GM19025 (cell line): Measurements from ENCODE around the gene PRICKLE2.
A peak's percentile ranks its signal among the peaks of the same experiment; 100 is the strongest.

Experiments used
- ATAC-seq: cut with Tn5 transposase; IDR thresholded peaks from one replicate; pipeline ENCODE4 v1.9.1; 2021; ENCODE audit warnings: mild to moderate bottlenecking, low read depth, moderate library complexity; ENCODE audit not compliant: unreplicated experiment

The PRICKLE2 gene

GRCh38 chr3:64191822-64192221, 33.4 kb downstream of the PRICKLE2 start:
- ATAC-seq = no peak

- no peak for ATAC-seq
These were observed 34.5 kb downstream of the PRICKLE2 start for GRCh38 chr3:64190517-64191515.

- ATAC-seq = no peak
These were observed 36.3 kb downstream of the PRICKLE2 start for GRCh38 chr3:64188810-64189560.

DNA sequence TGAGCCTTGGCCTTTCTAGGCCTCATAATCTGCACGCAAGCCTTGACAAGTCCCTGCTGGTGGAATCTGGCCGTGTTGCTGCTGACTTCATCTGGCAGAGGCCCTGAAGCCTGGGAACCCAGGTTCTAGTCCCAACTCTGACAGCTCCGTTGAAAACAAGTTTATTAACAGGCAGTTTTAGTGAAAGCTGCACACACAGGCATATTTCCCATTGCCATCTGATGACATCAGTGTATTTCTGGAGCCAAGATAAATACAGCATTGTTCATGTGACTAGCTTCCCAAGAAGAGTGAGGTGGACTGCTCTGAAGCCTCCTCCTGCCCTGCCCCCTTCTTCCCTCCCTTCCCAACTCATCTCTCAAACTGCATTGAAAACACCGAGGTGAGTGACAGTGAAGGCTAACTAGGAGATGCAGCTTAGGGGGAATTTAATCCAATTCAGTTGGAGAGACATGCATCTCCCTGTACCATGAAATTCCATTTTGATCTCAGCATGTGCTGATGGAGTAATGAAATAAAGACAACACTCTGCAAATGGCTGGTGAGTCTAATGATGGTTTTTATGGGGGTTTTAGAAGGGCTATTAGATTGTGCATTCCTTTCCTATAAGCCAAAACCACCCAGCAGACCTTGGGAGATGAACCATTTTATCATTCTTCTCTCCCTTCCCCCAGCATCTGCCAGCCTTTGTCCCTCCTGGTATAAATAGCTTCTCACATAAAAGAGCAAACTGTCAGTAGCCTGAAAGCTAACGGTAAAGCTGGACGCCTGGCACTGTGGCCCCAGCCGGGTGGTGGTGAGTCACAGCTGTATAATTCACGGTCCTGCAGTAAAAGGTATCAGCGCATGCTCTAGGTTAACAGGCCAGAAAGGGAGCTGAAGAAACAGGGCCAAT, 38.0 kb downstream of the PRICKLE2 start:
- ATAC-seq = no peak

DNA sequence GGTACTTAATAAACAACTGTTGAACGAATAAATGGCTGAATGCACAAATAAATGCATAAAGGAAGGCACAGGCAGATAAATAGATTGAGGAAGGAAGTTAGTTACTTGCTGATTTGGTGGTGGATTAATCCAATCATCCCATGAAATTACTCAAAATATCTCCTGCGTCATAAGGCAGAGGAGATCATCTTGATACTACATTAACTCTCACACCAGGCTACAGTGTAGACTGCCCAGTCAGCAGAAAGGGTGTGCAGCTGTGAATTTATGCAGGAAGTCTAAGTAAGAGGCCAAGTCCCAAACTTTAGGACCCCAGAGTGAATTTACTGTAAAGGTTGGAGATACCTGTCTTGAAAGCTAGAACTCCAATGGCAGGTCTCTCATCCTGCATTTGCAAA, 38.6 kb downstream of the PRICKLE2 start:
- ATAC-seq = no peak

- ATAC-seq = no peak
These were observed 39.8 kb downstream of the PRICKLE2 start for GRCh38 chr3:64185436-64185835.

DNA sequence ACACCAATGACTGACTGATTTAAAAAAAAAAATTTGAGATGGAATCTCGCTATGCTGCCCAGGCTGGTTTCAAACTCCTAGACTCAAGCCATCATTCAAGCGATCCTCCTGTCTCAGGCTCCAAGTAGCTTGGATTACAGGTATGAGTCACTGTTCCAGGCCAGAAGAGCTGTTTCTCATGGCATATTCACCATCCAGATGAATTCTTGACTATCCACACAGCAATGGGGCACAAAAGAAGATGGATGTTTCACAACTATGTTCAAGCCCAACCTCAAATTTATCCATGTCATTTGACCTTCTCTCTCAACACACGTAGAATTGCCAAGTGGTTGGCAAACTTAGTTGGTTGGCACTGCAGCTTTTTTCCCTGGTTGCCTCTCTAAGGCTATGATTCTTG, 40.6 kb downstream of the PRICKLE2 start:
- ATAC-seq = no peak

GRCh38 chr3:64179860-64180259, 45.4 kb downstream of the PRICKLE2 start:
- ATAC-seq = no peak

DNA sequence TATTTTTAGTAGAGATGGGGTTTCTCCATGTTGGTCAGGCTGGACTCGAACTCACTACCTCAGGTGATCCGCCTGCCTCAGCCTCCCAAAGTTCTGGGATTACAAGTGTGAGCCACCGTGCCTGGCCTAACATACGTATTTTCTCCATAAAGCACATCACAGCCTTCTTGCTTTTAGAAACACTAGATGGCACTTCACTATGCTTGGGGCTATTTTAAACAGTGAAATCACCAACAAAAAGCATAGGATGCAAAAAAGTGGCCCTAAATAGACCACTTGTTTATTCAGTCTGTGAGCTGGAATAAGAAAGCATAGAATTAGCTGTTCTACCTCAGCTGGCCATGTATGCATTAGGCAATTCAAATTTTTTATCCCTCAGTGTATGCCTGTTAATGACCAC, 46.0 kb downstream of the PRICKLE2 start:
- no peak for ATAC-seq

GRCh38 chr3:64178419-64178818, 46.8 kb downstream of the PRICKLE2 start:
- ATAC-seq = no peak

DNA sequence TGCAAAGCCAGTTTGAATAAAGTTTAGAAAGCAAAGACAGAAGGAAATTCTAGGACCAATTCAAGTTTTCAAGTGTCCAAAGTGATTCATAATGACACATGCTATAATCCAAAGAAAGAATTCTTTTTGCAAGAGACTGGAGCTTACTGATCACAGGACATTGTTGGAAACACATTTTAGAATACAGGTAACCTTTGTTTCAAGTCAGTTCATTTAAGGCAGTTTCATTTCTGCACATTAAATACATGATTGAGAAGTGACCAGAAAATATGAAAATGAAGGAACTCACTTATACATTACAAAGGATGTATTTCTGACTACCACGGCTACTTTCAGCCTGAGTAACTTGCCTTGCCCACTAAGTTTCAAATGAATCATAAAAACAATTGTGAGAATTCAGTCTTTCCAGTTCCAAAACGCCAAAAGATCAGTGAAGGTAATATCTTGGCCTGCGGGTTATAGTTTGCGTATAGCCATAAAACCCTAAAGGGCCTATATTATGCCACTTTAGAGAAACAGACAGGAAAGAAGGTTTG, 48.7 kb downstream of the PRICKLE2 start:
- no peak for ATAC-seq

- no peak for ATAC-seq
These were observed 50.9 kb downstream of the PRICKLE2 start for GRCh38 chr3:64174328-64174727.

DNA sequence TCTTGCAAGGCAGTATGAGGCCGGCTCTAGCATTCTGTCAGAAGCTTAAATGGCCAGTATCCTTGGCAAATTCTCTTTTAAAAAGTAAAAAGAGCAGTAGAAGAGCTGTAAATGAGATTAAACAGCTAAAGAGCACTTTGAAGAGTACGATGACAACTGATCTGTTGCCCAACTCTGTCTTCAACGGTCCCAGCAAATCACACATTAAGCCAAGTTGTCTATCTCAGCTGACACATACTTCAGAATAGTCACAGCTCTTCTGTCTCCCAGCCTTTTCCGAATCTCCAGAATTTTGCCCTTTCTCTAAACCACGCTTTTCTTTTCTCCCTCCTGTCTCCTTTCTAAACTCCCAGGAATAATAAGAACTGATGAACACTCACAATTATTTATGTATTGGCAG, 51.7 kb downstream of the PRICKLE2 start:
- ATAC-seq = no peak

DNA sequence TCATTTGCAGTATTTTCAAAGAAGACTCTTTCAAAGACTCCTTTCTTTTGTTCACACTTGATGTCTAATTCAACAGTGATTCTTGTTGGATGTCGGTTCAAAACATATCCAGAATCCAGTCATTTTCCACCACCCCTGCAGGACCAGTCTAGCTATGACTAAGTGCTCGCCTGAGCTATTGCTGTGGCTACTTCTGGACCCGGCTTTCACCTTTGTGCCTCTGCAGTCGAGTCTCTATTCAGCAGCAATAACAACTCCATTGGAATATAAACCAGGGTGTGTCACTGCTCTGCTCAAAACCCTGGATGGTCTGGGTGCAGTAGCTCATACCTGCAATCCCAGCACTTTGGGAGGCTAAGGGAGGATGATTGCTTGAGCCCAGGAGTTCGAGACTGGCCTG, 55.0 kb downstream of the PRICKLE2 start:
- no peak for ATAC-seq

- ATAC-seq = no peak
These were observed 57.4 kb downstream of the PRICKLE2 start for GRCh38 chr3:64167868-64168267.

GRCh38 chr3:64167351-64167750, 57.9 kb downstream of the PRICKLE2 start:
- no peak for ATAC-seq

DNA sequence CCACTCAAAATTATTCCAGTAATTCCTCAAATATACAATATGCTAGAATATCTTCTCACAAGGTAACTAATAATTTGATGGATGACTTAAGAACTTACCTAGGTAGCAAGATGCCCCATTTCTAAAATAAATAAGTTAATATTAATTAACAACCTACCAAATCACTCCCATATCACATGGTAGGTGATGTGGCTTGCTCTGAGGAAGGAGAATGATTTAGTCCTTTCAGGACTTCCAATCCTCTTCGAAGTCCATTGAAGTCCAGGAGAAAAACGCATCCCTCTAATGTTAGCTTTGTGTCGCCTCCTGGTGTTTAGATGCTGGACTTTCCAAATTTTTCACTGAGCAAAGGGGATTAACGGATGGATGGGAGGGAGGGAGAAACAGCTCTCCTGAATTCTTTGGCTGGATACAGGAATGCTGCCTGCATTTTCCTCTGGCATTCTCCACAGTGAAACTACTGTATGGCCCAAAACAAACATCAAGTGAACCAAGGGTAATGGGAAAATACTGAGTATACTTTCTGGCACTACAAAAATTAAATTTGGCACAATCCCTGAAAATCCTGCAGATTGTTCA, 58.6 kb downstream of the PRICKLE2 start:
- no peak for ATAC-seq

DNA sequence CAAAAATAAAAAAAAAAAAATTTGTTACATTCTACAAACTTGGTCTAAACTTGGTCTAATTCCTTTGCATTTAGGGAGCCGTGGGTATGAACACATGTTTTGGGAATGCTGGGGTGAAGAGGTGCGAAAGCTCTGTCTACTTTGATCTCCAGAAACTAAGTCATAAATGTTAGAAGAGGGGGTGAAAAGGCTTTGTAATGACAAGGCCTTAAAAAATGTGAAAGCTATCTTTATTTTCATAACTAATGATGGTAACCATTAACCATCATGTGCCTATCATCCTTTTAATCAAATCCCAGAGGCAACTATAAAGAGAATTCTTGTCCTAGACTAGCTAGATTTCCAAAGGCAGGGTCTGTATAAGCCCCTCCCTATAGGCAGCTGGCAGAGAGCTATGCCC, 60.9 kb downstream of the PRICKLE2 start:
- no peak for ATAC-seq

GRCh38 chr3:64163755-64164148, 61.5 kb downstream of the PRICKLE2 start:
- peak; percentile 62 for ATAC-seq
